Activated CD8-positive, alpha-beta memory T cell treated with anti-CD3 and anti-CD28 coated beads for 24 hours (primary cell): Measurements from ENCODE around the gene HNRNPA2B1.

ENCODE experiments used
- DNase-seq: peaks from one replicate; pipeline ENCODE4 v3.0.0-alpha.2; 2020

Gene HNRNPA2B1

DNA sequence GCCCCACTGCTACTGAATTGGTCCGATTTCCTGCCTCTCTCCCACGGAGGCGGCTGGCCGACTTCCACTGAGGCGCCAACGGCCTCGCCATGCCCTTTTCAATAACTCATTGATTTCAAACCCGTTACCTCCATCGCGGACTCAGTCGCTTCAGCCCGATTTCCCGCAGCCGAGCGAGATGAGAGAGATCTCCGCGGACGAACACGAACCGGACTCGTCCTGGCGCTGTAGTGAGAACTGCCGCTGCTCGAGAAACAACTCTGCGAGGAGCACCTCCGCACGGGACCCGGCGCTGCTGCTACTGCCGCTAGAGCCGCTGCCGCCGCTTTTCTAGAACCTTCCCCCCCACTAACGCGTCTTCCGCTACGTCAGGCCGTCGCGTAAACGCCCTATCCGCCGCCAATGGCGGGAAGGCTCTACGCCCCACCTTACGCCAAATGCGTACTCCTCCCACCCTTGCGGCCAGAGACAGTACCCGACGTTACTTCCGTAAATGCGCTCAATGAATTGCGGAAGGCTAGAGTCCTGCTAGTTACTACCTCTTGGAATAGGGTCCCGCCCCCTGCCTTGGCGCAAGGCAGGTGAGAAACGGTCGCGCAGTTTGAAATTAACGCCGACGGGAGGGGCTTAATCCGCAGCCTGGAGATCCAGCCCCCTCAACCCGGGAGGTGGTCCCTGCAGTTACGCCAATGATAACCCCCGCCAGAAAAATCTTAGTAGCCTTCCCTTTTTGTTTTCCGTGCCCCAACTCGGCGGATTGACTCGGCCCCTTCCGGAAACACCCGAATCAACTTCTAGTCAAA is at the start of gene HNRNPA2B1:
Gene HNRNPA2B1, minus strand, starts transcription at position 303 of the 803 bp plus-strand sequence. Its CDS starts 169 bp downstream, at position 134.
- peak; percentile 100 for DNase-seq

DNA sequence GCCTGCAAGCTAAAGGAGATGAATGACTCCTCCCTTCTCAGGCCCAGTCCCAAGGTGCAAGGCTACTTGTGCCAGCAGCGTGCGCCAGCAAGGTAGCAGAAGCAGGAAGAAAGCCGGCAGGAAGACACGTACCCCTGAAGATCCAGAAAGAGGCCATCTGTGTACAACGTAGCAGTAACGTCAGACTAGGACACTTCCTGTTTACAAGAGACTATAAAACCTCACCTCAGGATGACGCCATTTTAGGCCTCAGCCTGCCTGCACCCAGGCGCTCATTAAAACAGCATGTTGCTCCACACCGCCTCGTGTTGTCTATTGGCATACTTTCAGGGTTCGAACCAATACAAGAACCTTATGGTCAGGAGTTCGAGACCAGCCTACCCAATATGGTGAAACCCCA is 49.7 kb upstream of the HNRNPA2B1 start:
- DNase-seq: no peak

- no peak for DNase-seq
These were observed 44.6 kb upstream of the HNRNPA2B1 start for GRCh38 chr7:26245150-26245549.

DNA sequence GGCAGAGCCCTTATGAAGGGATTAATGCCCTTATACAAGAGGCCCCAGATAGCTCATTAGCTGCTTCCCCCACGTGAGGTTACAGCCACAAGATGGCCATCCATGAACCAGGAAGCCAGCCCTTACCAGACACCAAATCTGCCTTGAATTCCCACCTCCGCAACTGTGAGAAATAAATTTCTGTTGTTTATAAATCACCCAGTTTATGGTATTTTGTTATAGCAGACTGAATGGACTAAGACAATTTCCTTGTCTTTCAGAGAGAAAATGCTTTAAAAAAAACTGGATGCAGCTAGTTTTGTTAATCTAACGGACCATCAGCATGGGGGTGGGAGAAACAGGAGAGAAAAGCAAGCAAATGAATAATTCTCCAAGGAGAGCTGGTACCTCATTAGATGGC is 37.5 kb upstream of the HNRNPA2B1 start:
- no peak for DNase-seq

GRCh38 chr7:26237035-26237807 is 36.7 kb upstream of the HNRNPA2B1 start:
- DNase-seq: no peak

DNA sequence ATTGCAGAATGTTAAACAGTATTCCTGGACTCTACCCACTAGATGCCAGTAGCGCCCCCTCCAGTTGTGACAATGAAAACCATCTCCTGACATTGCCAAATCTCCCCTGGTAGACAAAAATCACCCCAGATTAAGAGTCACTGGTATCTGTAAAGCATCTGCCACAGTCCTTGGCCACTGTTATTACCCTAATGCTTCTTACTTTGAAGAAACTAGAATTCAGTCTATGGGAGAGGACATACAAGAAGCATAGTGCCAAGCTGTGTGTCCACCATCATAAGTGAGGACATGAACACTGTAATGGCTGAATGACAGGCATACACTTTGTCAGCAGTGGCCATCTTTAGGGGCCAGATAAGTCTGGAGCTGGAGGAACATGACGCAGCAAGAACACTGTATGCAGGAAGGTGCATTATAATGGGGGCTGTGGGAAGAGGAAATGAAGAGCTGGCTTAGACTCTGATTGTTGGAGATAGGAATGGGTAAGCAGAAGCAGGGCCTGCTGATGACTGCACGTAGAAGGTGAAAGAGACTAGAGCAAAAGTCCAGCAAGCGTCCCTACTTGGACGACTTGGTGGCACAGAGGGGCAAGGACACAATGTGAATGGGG is 33.5 kb upstream of the HNRNPA2B1 start:
- DNase-seq: no peak

DNA sequence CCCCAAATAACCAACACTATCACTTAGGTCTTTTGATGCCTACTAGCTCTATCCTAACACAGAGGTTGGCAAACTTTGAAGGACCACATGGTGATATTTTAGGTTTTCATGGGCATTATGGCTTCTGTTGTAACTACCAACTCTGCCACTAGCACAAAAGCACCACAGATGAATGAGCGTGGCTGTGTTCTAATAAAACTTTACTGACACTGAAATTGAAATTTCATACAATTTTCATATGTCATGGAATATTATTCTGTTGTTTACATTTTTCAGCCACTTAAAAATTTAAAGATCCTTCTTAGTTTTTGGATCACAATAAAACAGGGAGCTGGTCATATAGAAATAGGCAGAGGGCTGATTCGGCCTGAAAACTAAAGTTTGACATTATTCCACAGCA is 27.4 kb upstream of the HNRNPA2B1 start:
- no peak for DNase-seq

DNA sequence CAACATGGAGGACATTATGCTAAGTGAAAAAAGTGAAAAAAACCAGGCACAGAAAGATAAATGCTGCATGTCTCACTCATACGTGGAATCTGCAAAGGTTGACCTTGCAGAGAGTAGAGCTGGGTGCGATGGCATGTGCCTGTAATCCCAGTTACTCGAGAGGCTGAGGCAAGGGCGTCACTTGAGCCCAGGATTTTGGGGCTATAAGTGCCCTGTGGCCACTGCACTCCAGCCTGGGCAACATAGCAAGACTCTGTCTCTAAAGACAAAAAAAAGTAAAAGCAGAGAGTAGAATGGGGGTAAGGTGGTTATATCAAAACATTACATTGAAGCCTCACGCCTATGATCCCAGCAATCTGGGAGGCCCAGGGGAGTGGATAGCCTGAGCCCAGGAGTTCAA is 23.8 kb upstream of the HNRNPA2B1 start:
- no peak for DNase-seq

- DNase-seq: no peak
These were observed 15.5 kb upstream of the HNRNPA2B1 start for GRCh38 chr7:26216049-26216448.

GRCh38 chr7:26213807-26214515 is 13.4 kb upstream of the HNRNPA2B1 start:
- DNase-seq: no peak

GRCh38 chr7:26212921-26213718 is 12.6 kb upstream of the HNRNPA2B1 start:
- no peak for DNase-seq

DNA sequence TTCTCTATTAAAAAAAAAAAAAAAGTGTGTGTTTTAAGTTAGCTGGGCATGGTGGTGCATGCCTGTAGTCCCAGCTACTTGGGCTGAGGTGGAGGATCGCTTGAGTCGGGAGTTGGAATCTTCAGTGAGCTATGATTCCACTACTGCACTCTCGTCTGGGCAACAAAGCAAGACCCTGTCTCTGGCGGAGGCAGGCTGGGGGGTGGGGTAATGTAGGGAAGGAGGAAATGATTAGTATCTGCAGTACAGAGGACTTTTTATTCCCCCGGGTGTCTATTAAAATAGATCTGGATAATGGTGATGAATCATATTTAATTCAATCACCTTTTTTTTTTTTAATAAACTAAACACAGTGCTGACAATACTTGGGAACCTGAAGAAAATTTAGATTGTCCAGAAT is 7.5 kb upstream of the HNRNPA2B1 start:
- DNase-seq: no peak

GRCh38 chr7:26203016-26203415 is 2.5 kb upstream of the HNRNPA2B1 start:
- DNase-seq: no peak

DNA sequence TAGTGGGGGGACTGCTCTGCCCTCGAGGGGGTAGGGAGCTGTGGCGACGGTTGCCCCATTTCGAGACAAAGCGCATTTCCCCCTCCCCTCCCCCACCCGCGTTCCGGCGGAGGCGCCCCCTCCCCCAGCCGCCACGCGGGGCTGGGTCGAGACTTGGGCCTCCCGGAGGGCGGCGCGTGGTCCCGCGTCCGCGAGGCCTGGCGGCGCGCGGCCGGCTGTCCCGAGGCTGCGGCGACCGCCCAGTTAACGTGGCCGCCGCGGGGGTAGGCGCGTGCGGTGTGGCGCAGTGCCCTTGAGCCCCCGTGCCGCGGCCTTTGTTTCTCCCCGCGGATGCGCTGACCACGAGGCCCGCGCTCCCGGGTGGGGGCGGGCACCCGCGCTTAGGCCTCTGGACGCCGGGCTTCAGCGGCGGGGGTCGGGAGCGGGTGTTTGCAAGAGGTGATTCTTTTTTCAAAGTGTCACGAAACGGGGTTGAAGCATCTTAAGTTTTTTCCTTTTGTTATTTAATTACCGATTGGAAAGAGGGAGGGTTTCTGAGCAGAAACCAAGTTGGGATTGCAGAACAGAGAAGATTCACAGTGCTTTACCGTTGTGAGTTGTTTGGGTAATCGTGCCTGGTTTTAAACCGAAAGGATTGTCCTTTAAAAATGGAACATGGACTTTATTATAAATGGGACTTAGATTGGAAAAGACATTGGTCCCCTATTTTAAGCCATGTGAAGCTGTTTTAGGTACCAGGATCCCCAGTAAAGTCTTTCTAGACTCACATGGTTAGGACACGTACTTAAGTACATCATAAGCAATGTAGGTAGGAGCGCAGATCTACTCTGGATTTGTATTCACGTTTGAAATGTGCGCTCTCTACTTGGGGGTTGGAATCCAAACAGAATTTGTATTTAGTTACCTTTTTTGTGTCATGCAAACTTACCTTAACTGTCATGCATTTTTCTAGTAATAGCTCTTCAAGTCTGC is 1.8 kb upstream of the HNRNPA2B1 start:
- DNase-seq: peak; percentile 87

DNA sequence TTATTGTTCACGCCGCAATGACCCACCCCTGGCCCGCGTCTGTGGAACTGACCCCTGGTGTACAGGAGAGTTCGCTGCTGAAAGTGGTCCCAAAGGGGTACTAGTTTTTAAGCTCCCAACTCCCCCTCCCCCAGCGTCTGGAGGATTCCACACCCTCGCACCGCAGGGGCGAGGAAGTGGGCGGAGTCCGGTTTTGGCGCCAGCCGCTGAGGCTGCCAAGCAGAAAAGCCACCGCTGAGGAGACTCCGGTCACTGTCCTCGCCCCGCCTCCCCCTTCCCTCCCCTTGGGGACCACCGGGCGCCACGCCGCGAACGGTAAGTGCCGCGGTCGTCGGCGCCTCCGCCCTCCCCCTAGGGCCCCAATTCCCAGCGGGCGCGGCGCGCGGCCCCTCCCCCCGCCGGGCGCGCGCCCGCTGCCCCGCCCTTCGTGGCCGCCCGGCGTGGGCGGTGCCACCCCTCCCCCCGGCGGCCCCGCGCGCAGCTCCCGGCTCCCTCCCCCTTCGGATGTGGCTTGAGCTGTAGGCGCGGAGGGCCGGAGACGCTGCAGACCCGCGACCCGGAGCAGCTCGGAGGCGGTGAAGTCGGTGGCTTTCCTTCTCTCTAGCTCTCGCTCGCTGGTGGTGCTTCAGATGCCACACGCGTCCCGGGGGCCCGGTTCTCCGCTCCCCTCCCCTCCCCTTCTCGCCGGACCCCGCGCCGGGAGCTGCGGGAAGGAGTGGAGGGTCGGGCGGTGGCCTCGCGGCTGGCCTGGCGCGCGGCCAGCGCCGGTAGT is 887 bp upstream of the HNRNPA2B1 start, which contains the start of gene CBX3:
Gene CBX3, plus strand, starts transcription at position 499 of the 772 bp plus-strand sequence. CDS start 1,254 bp downstream, outside the sequence.
- DNase-seq: peak; percentile 96

- DNase-seq: peak; percentile 94
These were observed 505 bp downstream of the HNRNPA2B1 start for GRCh38 chr7:26200038-26200443.

GRCh38 chr7:26199301-26200037 is 1.1 kb downstream of the HNRNPA2B1 start:
- DNase-seq: peak; percentile 85

GRCh38 chr7:26198781-26199169 is 1.8 kb downstream of the HNRNPA2B1 start:
- no peak for DNase-seq

DNA sequence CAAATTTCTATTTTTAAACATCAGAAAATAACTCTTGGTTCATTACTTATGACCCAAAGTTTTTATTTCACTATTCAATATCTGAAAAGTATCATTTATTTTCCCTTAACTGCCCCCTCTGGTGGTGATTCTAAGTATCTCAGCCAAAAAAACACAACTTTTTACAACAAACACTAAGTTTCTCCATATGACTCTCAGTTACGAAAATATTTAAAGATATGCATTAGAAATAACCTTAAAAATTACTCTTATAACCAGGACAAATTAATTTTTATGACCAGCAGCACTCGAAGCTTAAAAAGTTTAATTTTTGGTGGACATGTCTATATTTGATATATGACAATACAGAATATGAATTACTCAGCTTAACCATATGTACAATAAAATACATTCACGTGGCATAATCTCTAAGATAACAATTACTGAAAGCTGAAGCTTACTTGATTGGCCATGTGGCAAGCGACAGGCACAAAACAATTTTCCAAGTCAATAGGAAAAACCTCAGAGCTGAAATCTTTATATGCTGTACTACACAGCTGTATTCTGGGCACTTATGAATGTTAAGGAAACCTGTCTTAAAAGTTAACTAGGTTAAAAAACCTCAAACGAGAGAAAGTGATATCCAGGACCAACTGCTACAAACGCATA is 2.3 kb downstream of the HNRNPA2B1 start:
- no peak for DNase-seq
